Fibroblast of lung (primary cell): Measurements from ENCODE around the gene LEPROT. TPM values are rescaled to one million over a fixed set of nuclear protein-coding genes. Genes with fewer than 3 reads are reported as not detected.

ENCODE experiments used
- DNase-seq, 2 donors: peaks; one replicate each; pipeline versions ENCODE4 v3.0.0 to v3.0.0-alpha.2; 2010; ENCODE audit warnings: low read depth in 2 of 2
- H2AFZ ChIP-seq: 2 replicates; pipeline ENCODE4 v1.5.1; 2012; ENCODE audit warnings: low read length, control low read depth, inconsistent platforms
- H3K27ac ChIP-seq: 2 replicates; pipeline ENCODE4 v1.5.1; 2011; ENCODE audit warnings: low read length, control low read depth; ENCODE audit not compliant: insufficient read depth
- H3K27me3 ChIP-seq: 2 replicates; pipeline ENCODE4 v1.5.1; 2011; ENCODE audit warnings: mild to moderate bottlenecking, low read length; ENCODE audit not compliant: control insufficient read depth, insufficient read depth
- H3K36me3 ChIP-seq: 2 replicates; pipeline ENCODE4 v1.5.1; 2011; ENCODE audit warnings: low read length; ENCODE audit not compliant: control insufficient read depth, insufficient read depth
- H3K4me1 ChIP-seq: 2 replicates; pipeline ENCODE4 v1.5.1; 2011; ENCODE audit warnings: low read length; ENCODE audit not compliant: control insufficient read depth, insufficient read depth; ENCODE audit errors: extremely low read depth
- H3K4me2 ChIP-seq: 2 replicates; pipeline ENCODE4 v1.5.1; 2011; ENCODE audit warnings: low read length, control low read depth; ENCODE audit not compliant: insufficient read depth; ENCODE audit errors: extremely low read depth
- H3K4me3 ChIP-seq, 4 experiments: fragments of 200-600 bp in 1 of 4; sonication (generic) in 1 of 4; replicated peaks in 1 of 4; 2 replicates each; pipeline ENCODE4 v1.5.1; 2011 to 2016; ENCODE audit warnings: low read length in 4 of 4, low read depth in 3 of 4, mild to moderate bottlenecking in 3 of 4, control low read depth in 2 of 4, inconsistent platforms in 1 of 4, mixed read lengths in 1 of 4; ENCODE audit not compliant: insufficient read depth in 1 of 4; ENCODE audit errors: control extremely low read depth in 1 of 4
- H3K79me2 ChIP-seq: 2 replicates; pipeline ENCODE4 v1.5.1; 2012; ENCODE audit warnings: mild to moderate bottlenecking, low read length, inconsistent platforms; ENCODE audit not compliant: control insufficient read depth, insufficient read depth
- H3K9ac ChIP-seq: 2 replicates; pipeline ENCODE4 v1.5.1; 2011; ENCODE audit warnings: mild to moderate bottlenecking, low read length, control low read depth; ENCODE audit not compliant: insufficient read depth
- H3K9me3 ChIP-seq: 2 replicates; pipeline ENCODE4 v1.5.1; 2012; ENCODE audit warnings: low read depth, low read length; ENCODE audit not compliant: control insufficient read depth, insufficient read depth
- H4K20me1 ChIP-seq: 2 replicates; pipeline ENCODE4 v1.5.1; 2011; ENCODE audit warnings: low read length; ENCODE audit not compliant: control insufficient read depth, insufficient read depth; ENCODE audit errors: extremely low read depth
- CTCF ChIP-seq, 2 donors: IDR thresholded peaks in 1 of 2; conservative IDR thresholded peaks in 1 of 2; 1 replicate in 1 of 2; 2 replicates in 1 of 2; pipeline ENCODE4 v1.5.1; 2011 to 2012; ENCODE audit warnings: low read length in 2 of 2, control low read depth in 1 of 2, inconsistent platforms in 1 of 2, low read depth in 1 of 2, mild to moderate bottlenecking in 1 of 2
- EZH2 ChIP-seq: IDR thresholded peaks from 2 replicates; pipeline ENCODE4 v1.5.1; 2012; ENCODE audit warnings: low read length, control low read depth, mild to moderate bottlenecking; ENCODE audit errors: missing control alignments
- polyA plus RNA-seq, 2 donors: library from polyadenylated mRNA; depleted of rRNA in 1 of 2; stranded (reverse) in 1 of 2; unstranded in 1 of 2; fragments of >200 nt; gene quantifications; 2 replicates each; pipeline ENCODE4 v1.2.1, GENCODE V29; 2011 to 2012; ENCODE audit warnings: missing spikeins in 1 of 2
- total RNA-seq: library from RNA; depleted of rRNA; stranded (reverse); fragments of >200 nt; gene quantifications from 2 replicates; pipeline ENCODE4 v1.2.1, GENCODE V29; 2014

The LEPROT gene
- total and polyA plus RNA-seq, 2 donors (not counting 1 experiment from before 2014, with no cell fraction given), result 37.5 to 101 TPM

GRCh38 chr1:65418522-65419185, 1.8 kb upstream of the LEPROT start:
- Histone ChIP-seq H3K4me3 (no peak overlapping the region), H3K27me3 (no peaks in the 10 kb centered on the region), H4K20me1 (no peaks in the 10 kb centered on the region), H2AFZ (no peak overlapping the region), H3K36me3 (no peaks in the 10 kb centered on the region), H3K9ac (no peak overlapping the region), H3K79me2 (peaks cover 27% of the 10 kb centered on the region), H3K27ac (no peak overlapping the region), H3K4me1 (peaks cover 12% of the 10 kb centered on the region), H3K9me3 (no peaks in the 10 kb centered on the region), H3K4me2 (no peak overlapping the region)
- TF ChIP-seq CTCF (conservative IDR thresholded peaks at IDR 0.05 in 1 of 2, IDR thresholded peaks at IDR 0.05 in 1 of 2; ENCODE audit: low read depth in 1 of 2, low read length in 2 of 2) (no peak), EZH2 (no peak)
- no peak for DNase-seq

- Histone ChIP-seq H3K4me2 (peak overlapping the region; percentile 71), H3K27ac (peak overlapping the region; percentile 22), H3K79me2 (peaks cover 35% of the 10 kb centered on the region), H3K36me3 (no peaks in the 10 kb centered on the region), H4K20me1 (no peaks in the 10 kb centered on the region), H3K9ac (peak overlapping the region; percentile 43), H2AFZ (peak overlapping the region; percentile 98), H3K4me3 (peak overlapping the region; percentile 72 to 90 (median 77)), H3K9me3 (no peaks in the 10 kb centered on the region), H3K27me3 (no peaks in the 10 kb centered on the region), H3K4me1 (peaks cover 12% of the 10 kb centered on the region)
- TF ChIP-seq EZH2 (no peak), CTCF (conservative IDR thresholded peaks at IDR 0.05 in 1 of 2, IDR thresholded peaks at IDR 0.05 in 1 of 2; ENCODE audit: low read depth in 1 of 2, low read length in 2 of 2) (no peak)
- peak; percentile 96 to 99 for DNase-seq
Measured at GRCh38 chr1:65419681-65420589, 533 bp upstream of the LEPROT start.

- H3K27ac ChIP-seq, result peak overlapping the region; percentile 89
- TF ChIP-seq EZH2 (no peak), CTCF (conservative IDR thresholded peaks at IDR 0.05 in 1 of 2, IDR thresholded peaks at IDR 0.05 in 1 of 2; ENCODE audit: low read depth in 1 of 2, low read length in 2 of 2) (no peak)
- peak overlapping the region; percentile 87 for H2AFZ ChIP-seq
- peaks cover 22% of the 10 kb centered on the region for H3K4me1 ChIP-seq
- peaks cover 3% of the 10 kb centered on the region for H3K36me3 ChIP-seq
- H3K9ac ChIP-seq, result peak overlapping the region; percentile 97
- peak overlapping the region; percentile 96 for H3K4me2 ChIP-seq
- H3K4me3 ChIP-seq, result peak overlapping the region; percentile 61 to 96 (median 76)
- peaks cover 41% of the 10 kb centered on the region for H3K79me2 ChIP-seq
- H4K20me1 ChIP-seq, result no peaks in the 10 kb centered on the region
- DNase-seq, result peak in 1 of 2 donors; percentile 39
- no peaks in the 10 kb centered on the region for H3K27me3 ChIP-seq
- H3K9me3 ChIP-seq, result no peaks in the 10 kb centered on the region
Measured at GRCh38 chr1:65421351-65422025, 1.0 kb downstream of the LEPROT start.
